HFF-Myc (cell line): ENCODE measurements around the gene MTMR12.

ENCODE experiments used
- DNase-seq: peaks from one replicate; pipeline ENCODE4 v3.0.0-alpha.2; 2011; ENCODE audit warnings: low read depth; ENCODE audit errors: extremely low read depth
- H3K4me3 ChIP-seq: replicated peaks from 2 replicates; pipeline ENCODE4 v1.5.1; 2011; ENCODE audit warnings: low read depth, mild to moderate bottlenecking, control low read depth, low read length
- CTCF ChIP-seq: IDR thresholded peaks from 2 replicates; pipeline ENCODE4 v1.5.1; 2012; ENCODE audit warnings: mild to moderate bottlenecking, low read depth, low read length, control low read depth; ENCODE audit errors: missing control alignments

Gene MTMR12

GRCh38 chr5:32332966-32333365 lies 20.2 kb upstream of the MTMR12 start:
- TF ChIP-seq CTCF: no peak
- DNase-seq: no peak

GRCh38 chr5:32332361-32332760 lies 19.6 kb upstream of the MTMR12 start:
- no peak for DNase-seq
- no peak for TF ChIP-seq CTCF
- H3K4me3 ChIP-seq: no peak overlapping the region

More at GRCh38 chr5:32332966-32333365, 20.2 kb upstream of the MTMR12 start:
- H3K4me3 ChIP-seq: no peak overlapping the region

- no peak for DNase-seq
- no peak overlapping the region for H3K4me3 ChIP-seq
- TF ChIP-seq CTCF: no peak
These were observed 19.2 kb upstream of the MTMR12 start for GRCh38 chr5:32331935-32332274.

GRCh38 chr5:32331217-32331934 lies 18.6 kb upstream of the MTMR12 start:
- DNase-seq: no peak
- TF ChIP-seq CTCF: no peak
- no peak overlapping the region for H3K4me3 ChIP-seq

GRCh38 chr5:32330126-32330971 lies 17.6 kb upstream of the MTMR12 start:
- H3K4me3 ChIP-seq: no peak overlapping the region
- DNase-seq: no peak
- TF ChIP-seq CTCF: no peak

GRCh38 chr5:32329395-32329834 lies 16.7 kb upstream of the MTMR12 start:
- H3K4me3 ChIP-seq: no peak overlapping the region
- peak; percentile 76 for TF ChIP-seq CTCF
- no peak for DNase-seq
